ENCODE measurements around the gene GEMIN2.
"Not testable (repeated sequence)": the region's sequence is repeated elsewhere in the genome, so short reads cannot be mapped to it uniquely, and the experiment has no call there.

Gene GEMIN2

GRCh38 chr14:39102969-39103957, 10.9 kb upstream of the GEMIN2 start, which contains the start of gene SEC23A (continued):
- TF ChIP-seq ZBTB10 (tag by site-specific recombination; IDR thresholded peaks at IDR 0.05) = peak; percentile 52
- TF ChIP-seq BCL11B (tag by site-specific recombination; IDR thresholded peaks at IDR 0.05; ENCODE audit: low read depth) = peak; percentile 73
- peak; percentile 58; the same call in 1 of the 2 replicates for TF ChIP-seq ZBTB17 (tag by site-specific recombination; IDR thresholded peaks at IDR 0.05)
- no peak for TF ChIP-seq FEZF1 (tag by site-specific recombination; IDR thresholded peaks at IDR 0.05)
- no peak for TF ChIP-seq MYNN (tag by site-specific recombination; IDR thresholded peaks at IDR 0.05; ENCODE audit: borderline replicate concordance)
- 0 out of 2 replicates have a peak, but pooled peaks have one; percentile 4 for TF ChIP-seq ZFP69B (tag by site-specific recombination; IDR thresholded peaks at IDR 0.05)
- TF ChIP-seq MZF1 (tag by site-specific recombination; IDR thresholded peaks at IDR 0.05; ENCODE audit: borderline replicate concordance) = no peak; the same call in 1 of the 2 replicates
- no peak for TF ChIP-seq ZSCAN5A (tag by site-specific recombination; IDR thresholded peaks at IDR 0.05)
- peak; percentile 92 for TF ChIP-seq ZBTB8A (tag by site-specific recombination; IDR thresholded peaks at IDR 0.05)
- no peak for TF ChIP-seq HOXA7 (CRISPR knock-in tag; IDR thresholded peaks at IDR 0.05; ENCODE audit: borderline replicate concordance)
- no peak for TF ChIP-seq ZNF433 (tag by site-specific recombination; IDR thresholded peaks at IDR 0.05; ENCODE audit: low read depth)
- TF ChIP-seq ATF2 (tag by site-specific recombination; IDR thresholded peaks at IDR 0.05; ENCODE audit: low read depth) = no peak
- no peak for TF ChIP-seq ZNF555 (tag by site-specific recombination; conservative IDR thresholded peaks at IDR 0.05)
- TF ChIP-seq IKZF3 (tag by site-specific recombination; IDR thresholded peaks at IDR 0.05) = peak; percentile 64
- TF ChIP-seq ZNF530 (tag by site-specific recombination; IDR thresholded peaks at IDR 0.05; ENCODE audit: low read depth) = no peak

- POLR2A ChIA-PET = interaction anchor here (1.3 to 3.4 kb wide), 8 partner anchors 9 to 329 kb away, joined by 3 to 76 read pairs (median 6); partner anchors contain the start of genes FBXO33, GEMIN2, PNN and TRAPPC6B
- H3K36me3 ChIP-seq (ENCODE audit: control insufficient read depth in 2 of 2, insufficient read depth in 1 of 2, low read length in 2 of 2); CTCF ChIA-PET; H3K4me1 ChIP-seq (ENCODE audit: control insufficient read depth, insufficient read depth, low read length); H3K9me3 ChIP-seq (ENCODE audit: control insufficient read depth, insufficient read depth, low read depth, low read length): not testable (repeated sequence)
- Histone ChIP-seq H3K27ac (ENCODE audit: extremely low read depth, low read depth, low read length) (peak overlapping the region; percentile 77; the same call in 1 of the 2 replicates), H3K4me3 (ENCODE audit: low read depth, low read length) (peak overlapping the region; percentile 93)
These were observed 9.9 kb upstream of the GEMIN2 start for GRCh38 chr14:39104078-39104801.

All from HEK293 (cell line).